Right lobe of liver (tissue), 6 donors: Measurements from ENCODE around the gene FFAR1. TPM values are rescaled to one million over a fixed set of nuclear protein-coding genes. Genes with fewer than 3 reads are reported as not detected.

Experiments used
- ATAC-seq, 4 donors: fragments of 200-7000 bp; cut with Tn5 transposase; one replicate each; pipeline ENCODE4 v1.9.1; 2020; ENCODE audit warnings: mild to moderate bottlenecking in 4 of 4, moderate library complexity in 4 of 4
- DNase-seq, 3 donors: peaks; one replicate each; pipeline ENCODE4 v3.0.0-alpha.2; 2020
- H3K27ac ChIP-seq, 3 donors: fragments of 200-600 bp; one replicate each; pipeline ENCODE4 v1.8.0; 2022
- H3K27me3 ChIP-seq, 2 donors: fragments of 200-600 bp; one replicate each; pipeline ENCODE4 v1.8.0; 2022
- H3K36me3 ChIP-seq, 4 donors: fragments of 200-600 bp; sonication (generic) in 1 of 4; one replicate each; pipeline versions ENCODE4 v1.5.1 to v1.8.0; 2017 to 2022; ENCODE audit warnings: control low read depth in 1 of 4
- H3K4me1 ChIP-seq, 4 donors: fragments of 200-600 bp; sonication (generic) in 1 of 4; one replicate each; pipeline versions ENCODE4 v1.5.1 to v1.8.0; 2017 to 2022; ENCODE audit warnings: control low read depth in 1 of 4
- H3K4me3 ChIP-seq, 3 donors: fragments of 200-600 bp; one replicate each; pipeline ENCODE4 v1.8.0; 2022
- H3K9me3 ChIP-seq, 4 donors: fragments of 200-600 bp; sonication (generic) in 1 of 4; one replicate each; pipeline versions ENCODE4 v1.5.1 to v1.8.0; 2017 to 2022; ENCODE audit warnings: control low read depth in 1 of 4
- POLR2A ChIP-seq: fragments of 450-650 bp; IDR thresholded peaks from one replicate; pipeline ENCODE4 v1.6.1; 2017; ENCODE audit warnings: antibody characterized with exemption, mild to moderate bottlenecking
- WGBS: methylation state at CpG from one replicate; pipeline ENCODE4 v1.1.6; 2018; ENCODE audit warnings: low coverage, low lambda C conversion rate; ENCODE audit not compliant: insufficient coverage; ENCODE audit errors: missing lambda C conversion rate; 5-methylcytosine and 5-hydroxymethylcytosine counted together
- intact Hi-C, 2 donors: fragments of 100-400 bp; cut with DNase I; formaldehyde crosslinking; loops; one replicate each; pipeline versions ENCODE4 v1.11.2 to v1.14.1; 2022
- total RNA-seq, 6 experiments: library from RNA; depleted of rRNA in 2 of 6; stranded (reverse); fragments of >200 nt in 2 of 6; fragmentation: NEBNext Ultra II Directional in 3 of 6; extraction: Animal tissue kit (Norgen Biotek cat#: 25700) in 3 of 6; gene quantifications; one replicate each; pipeline versions ENCODE4 v1.1.0 to v1.2.4, GENCODE V29; 2016 to 2023
- TF ChIP-seq, protein P1 (sequence below), 4 donors: fragments of 200-600 bp in 3 of 4; fragments of 450-650 bp in 1 of 4; IDR thresholded peaks; one replicate each; pipeline versions ENCODE4 v1.5.1 to v1.8.0; 2016 to 2022; ENCODE audit warnings: antibody characterized with exemption in 4 of 4, mild to moderate bottlenecking in 2 of 4
- donor health status: DM: no; HTN: yes; CAD: no.
- donor health status: DM: no; HTN: no; CAD: no.
- donor health status: DM: no; HTN: no; CAD: no.
- donor health status: DM: no; HTN: yes; CAD: no.
- donor health status: DM: no; HTN: yes; CAD: no.

The FFAR1 gene
- total RNA-seq, 6 experiments from 2014 or later: not detected

DNA sequence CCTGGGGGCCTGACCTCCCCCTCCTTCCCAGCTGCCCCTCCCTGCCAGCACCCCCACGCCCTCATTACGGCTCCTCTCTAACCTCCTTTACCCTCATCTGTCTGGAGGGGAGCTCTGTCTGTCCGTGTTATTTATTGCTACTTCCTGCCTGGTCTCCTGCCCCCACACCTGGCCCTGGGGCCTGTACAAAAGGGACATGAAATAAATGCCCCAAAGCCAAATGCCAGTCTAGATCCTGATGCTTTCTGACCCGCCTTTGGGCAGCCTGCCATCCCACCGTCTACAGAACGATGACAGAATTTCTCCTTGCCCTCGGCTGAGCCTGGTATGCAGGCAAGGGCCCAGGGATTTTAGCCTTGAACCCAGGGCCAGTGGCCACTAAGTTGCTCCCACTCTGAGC, 34.1 kb upstream of the FFAR1 start:
- no peak for DNase-seq
- intact Hi-C loops: no loop called here

DNA sequence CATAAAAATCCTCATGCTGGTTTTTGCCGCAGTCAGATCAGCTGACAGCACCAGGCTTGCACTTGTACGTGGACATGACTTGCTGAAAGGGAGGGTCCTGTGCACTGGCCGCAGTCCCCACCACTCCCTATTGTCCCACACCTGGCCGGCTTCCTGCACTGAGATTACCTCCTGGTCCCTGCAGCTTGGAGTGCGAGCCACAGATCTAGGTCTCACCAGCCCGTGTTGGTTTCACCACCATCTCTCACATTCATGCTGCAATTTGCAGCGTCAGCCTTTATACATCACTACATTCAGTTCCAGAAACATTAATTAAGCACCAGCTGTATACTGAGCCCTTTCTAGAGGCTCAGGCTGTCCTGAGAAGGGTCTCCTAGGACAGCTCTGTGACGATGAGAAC, 33.7 kb upstream of the FFAR1 start:
- Histone ChIP-seq H3K4me3 (no peak overlapping the region), H3K4me1 (no peaks in the 10 kb centered on the region), H3K27ac (no peak overlapping the region), H3K9me3 (no peaks in the 10 kb centered on the region), H3K36me3 (no peaks in the 10 kb centered on the region), H3K27me3 (no peaks in the 10 kb centered on the region)
- no peak for TF ChIP-seq POLR2A
- TF ChIP-seq, protein P1, sequence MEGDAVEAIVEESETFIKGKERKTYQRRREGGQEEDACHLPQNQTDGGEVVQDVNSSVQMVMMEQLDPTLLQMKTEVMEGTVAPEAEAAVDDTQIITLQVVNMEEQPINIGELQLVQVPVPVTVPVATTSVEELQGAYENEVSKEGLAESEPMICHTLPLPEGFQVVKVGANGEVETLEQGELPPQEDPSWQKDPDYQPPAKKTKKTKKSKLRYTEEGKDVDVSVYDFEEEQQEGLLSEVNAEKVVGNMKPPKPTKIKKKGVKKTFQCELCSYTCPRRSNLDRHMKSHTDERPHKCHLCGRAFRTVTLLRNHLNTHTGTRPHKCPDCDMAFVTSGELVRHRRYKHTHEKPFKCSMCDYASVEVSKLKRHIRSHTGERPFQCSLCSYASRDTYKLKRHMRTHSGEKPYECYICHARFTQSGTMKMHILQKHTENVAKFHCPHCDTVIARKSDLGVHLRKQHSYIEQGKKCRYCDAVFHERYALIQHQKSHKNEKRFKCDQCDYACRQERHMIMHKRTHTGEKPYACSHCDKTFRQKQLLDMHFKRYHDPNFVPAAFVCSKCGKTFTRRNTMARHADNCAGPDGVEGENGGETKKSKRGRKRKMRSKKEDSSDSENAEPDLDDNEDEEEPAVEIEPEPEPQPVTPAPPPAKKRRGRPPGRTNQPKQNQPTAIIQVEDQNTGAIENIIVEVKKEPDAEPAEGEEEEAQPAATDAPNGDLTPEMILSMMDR (IDR thresholded peaks at IDR 0.05): no peak
- ATAC-seq (no peak), DNase-seq (no peak)
- WGBS: 71% methylated on average over 4 of the region's 8 CpGs
- intact Hi-C loops: no loop called here

More for the DNA sequence above, 34.1 kb upstream of the FFAR1 start:
- WGBS: 47% methylated on average over 6 of the region's 7 CpGs
- no peak for ATAC-seq
- TF ChIP-seq, protein P1 (IDR thresholded peaks at IDR 0.05): no peak
- no peak for TF ChIP-seq POLR2A
- Histone ChIP-seq H3K4me3 (no peak overlapping the region), H3K9me3 (no peaks in the 10 kb centered on the region), H3K4me1 (no peaks in the 10 kb centered on the region), H3K27ac (no peak overlapping the region), H3K27me3 (no peaks in the 10 kb centered on the region), H3K36me3 (no peaks in the 10 kb centered on the region)

DNA sequence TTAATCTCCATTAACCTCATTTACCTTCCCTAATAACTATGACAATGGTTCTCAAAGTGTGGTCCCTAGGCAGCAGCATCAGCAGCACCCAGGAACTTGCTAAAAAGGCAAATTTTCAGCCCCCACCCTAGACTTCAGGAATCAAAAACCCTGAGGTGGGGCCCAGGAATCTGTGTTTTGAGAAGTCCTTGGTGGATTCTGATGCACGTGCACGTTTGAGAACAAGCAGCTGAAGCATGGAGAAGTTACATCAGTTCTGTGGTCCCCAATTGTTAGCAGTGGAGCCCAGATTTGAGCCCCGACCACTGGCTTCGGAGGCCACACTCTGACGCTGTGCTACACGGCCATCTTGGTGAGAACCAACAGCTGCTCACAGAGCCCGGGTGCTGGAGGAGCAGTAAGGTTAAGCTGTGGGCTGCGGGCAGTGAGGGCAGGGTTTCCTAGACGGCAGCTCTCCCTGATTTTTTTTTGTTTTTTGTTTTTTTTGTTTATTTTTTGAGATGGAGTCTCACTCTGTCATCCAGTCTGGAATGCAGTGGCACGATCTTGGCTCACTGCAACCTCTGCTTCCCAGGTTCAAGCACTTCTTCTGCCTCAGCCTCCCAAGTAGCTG, 32.7 kb upstream of the FFAR1 start:
- Histone ChIP-seq H3K27me3 (no peaks in the 10 kb centered on the region), H3K9me3 (no peaks in the 10 kb centered on the region), H3K4me1 (no peaks in the 10 kb centered on the region), H3K36me3 (no peaks in the 10 kb centered on the region), H3K27ac (no peak overlapping the region), H3K4me3 (no peak overlapping the region)
- DNase-seq: no peak
- WGBS: 80% methylated on average over 3 of the region's 10 CpGs
- no peak for ATAC-seq
- no peak for TF ChIP-seq POLR2A
- TF ChIP-seq, protein P1 (IDR thresholded peaks at IDR 0.05): no peak
- intact Hi-C loops: no loop called here

DNA sequence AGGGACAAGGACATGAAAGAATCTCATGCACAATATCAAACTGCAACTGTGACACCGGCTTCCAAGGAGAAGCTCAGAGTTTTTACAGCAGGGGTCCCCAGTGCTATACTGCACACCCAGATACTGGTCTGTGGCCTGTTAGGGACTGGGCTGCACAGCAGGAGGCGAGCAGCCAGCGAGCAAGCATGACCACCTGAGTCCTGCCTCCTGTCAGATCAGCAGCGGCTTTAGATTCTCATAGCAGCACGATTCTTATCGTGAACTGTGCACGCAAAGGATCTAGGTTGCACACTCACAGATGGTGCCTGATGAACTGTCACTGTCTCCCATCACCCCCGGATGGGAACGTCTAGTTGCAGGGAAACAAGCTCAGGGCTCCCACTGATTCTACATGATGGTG, 31.8 kb upstream of the FFAR1 start:
- ATAC-seq (no peak), DNase-seq (no peak)
- Histone ChIP-seq H3K4me3 (no peak overlapping the region), H3K4me1 (no peaks in the 10 kb centered on the region), H3K9me3 (no peaks in the 10 kb centered on the region), H3K27me3 (no peaks in the 10 kb centered on the region), H3K27ac (no peak overlapping the region), H3K36me3 (no peaks in the 10 kb centered on the region)
- intact Hi-C loops: no loop called here
- WGBS: 100% methylated on average over 3 of the region's 9 CpGs
- TF ChIP-seq, protein P1 (IDR thresholded peaks at IDR 0.05): no peak
- TF ChIP-seq POLR2A: no peak

DNA sequence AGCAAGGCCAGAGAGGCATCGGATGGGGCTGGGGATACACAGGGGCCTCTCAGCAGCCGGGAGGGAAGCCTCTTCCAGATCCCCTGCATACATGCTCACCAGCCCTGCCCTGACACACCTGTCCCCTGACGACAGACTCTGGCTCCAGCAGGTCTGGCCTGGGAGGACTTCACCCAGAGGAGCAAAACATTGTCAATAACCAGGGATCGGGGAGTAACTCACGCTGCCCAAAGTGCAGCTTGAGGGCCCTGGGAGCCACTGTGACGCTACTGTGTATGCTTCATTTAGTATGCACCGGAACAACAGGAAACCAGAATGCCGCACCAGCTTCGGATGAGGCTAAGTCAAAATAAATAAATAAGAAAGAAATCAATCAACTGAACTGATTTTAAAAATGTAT, 31.1 kb upstream of the FFAR1 start:
- no peak for DNase-seq
- ATAC-seq: no peak
- Histone ChIP-seq H3K27ac (no peak overlapping the region), H3K36me3 (no peaks in the 10 kb centered on the region), H3K4me1 (no peaks in the 10 kb centered on the region), H3K4me3 (no peak overlapping the region), H3K27me3 (no peaks in the 10 kb centered on the region), H3K9me3 (no peaks in the 10 kb centered on the region)
- TF ChIP-seq, protein P1 (IDR thresholded peaks at IDR 0.05): no peak
- TF ChIP-seq POLR2A: no peak
- intact Hi-C loops: no loop called here
- WGBS: 65% methylated on average over 8 of the region's 9 CpGs
